Right lobe of liver (tissue), 6 donors: Measurements from ENCODE around the gene APLP2. TPM values are rescaled to one million over a fixed set of nuclear protein-coding genes. Genes with fewer than 3 reads are reported as not detected.

Source experiments
- ATAC-seq, 4 donors: fragments of 200-7000 bp; cut with Tn5 transposase; one replicate each; pipeline ENCODE4 v1.9.1; 2020; ENCODE audit warnings: mild to moderate bottlenecking in 4 of 4, moderate library complexity in 4 of 4
- DNase-seq, 3 donors: peaks; one replicate each; pipeline ENCODE4 v3.0.0-alpha.2; 2020
- H3K27ac ChIP-seq, 3 donors: fragments of 200-600 bp; one replicate each; pipeline ENCODE4 v1.8.0; 2022
- H3K27me3 ChIP-seq, 2 donors: fragments of 200-600 bp; one replicate each; pipeline ENCODE4 v1.8.0; 2022
- H3K36me3 ChIP-seq, 4 donors: fragments of 200-600 bp; sonication (generic) in 1 of 4; one replicate each; pipeline versions ENCODE4 v1.5.1 to v1.8.0; 2017 to 2022; ENCODE audit warnings: control low read depth in 1 of 4
- H3K4me1 ChIP-seq, 4 donors: fragments of 200-600 bp; sonication (generic) in 1 of 4; one replicate each; pipeline versions ENCODE4 v1.5.1 to v1.8.0; 2017 to 2022; ENCODE audit warnings: control low read depth in 1 of 4
- H3K4me3 ChIP-seq, 3 donors: fragments of 200-600 bp; one replicate each; pipeline ENCODE4 v1.8.0; 2022
- H3K9me3 ChIP-seq, 4 donors: fragments of 200-600 bp; sonication (generic) in 1 of 4; one replicate each; pipeline versions ENCODE4 v1.5.1 to v1.8.0; 2017 to 2022; ENCODE audit warnings: control low read depth in 1 of 4
- CTCF ChIP-seq, 4 donors: fragments of 200-600 bp in 3 of 4; fragments of 450-650 bp in 1 of 4; IDR thresholded peaks; one replicate each; pipeline versions ENCODE4 v1.5.1 to v1.8.0; 2016 to 2022; ENCODE audit warnings: antibody characterized with exemption in 4 of 4, mild to moderate bottlenecking in 2 of 4
- POLR2A ChIP-seq: fragments of 450-650 bp; IDR thresholded peaks from one replicate; pipeline ENCODE4 v1.6.1; 2017; ENCODE audit warnings: antibody characterized with exemption, mild to moderate bottlenecking
- WGBS: methylation state at CpG from one replicate; pipeline ENCODE4 v1.1.6; 2018; ENCODE audit warnings: low coverage, low lambda C conversion rate; ENCODE audit not compliant: insufficient coverage; ENCODE audit errors: missing lambda C conversion rate; 5-methylcytosine and 5-hydroxymethylcytosine counted together
- intact Hi-C, 2 donors: fragments of 100-400 bp; cut with DNase I; formaldehyde crosslinking; loops; one replicate each; pipeline versions ENCODE4 v1.11.2 to v1.14.1; 2022
- total RNA-seq, 6 experiments: library from RNA; depleted of rRNA in 2 of 6; stranded (reverse); fragments of >200 nt in 2 of 6; fragmentation: NEBNext Ultra II Directional in 3 of 6; extraction: Animal tissue kit (Norgen Biotek cat#: 25700) in 3 of 6; gene quantifications; one replicate each; pipeline versions ENCODE4 v1.1.0 to v1.2.4, GENCODE V29; 2016 to 2023
- donor health status: DM: no; HTN: yes; CAD: no.
- donor health status: DM: no; HTN: no; CAD: no.
- donor health status: DM: no; HTN: no; CAD: no.
- donor health status: DM: no; HTN: yes; CAD: no.
- donor health status: DM: no; HTN: yes; CAD: no.

The APLP2 gene
- total RNA-seq, 6 experiments from 2014 or later: 184 to 255 (median 252) TPM

- Histone ChIP-seq H3K36me3 (no peaks in the 10 kb centered on the region), H3K4me1 (peaks cover 0 to 13% (median 5%) of the 10 kb centered on the region in 4 donors), H3K27ac (no peak overlapping the region), H3K4me3 (no peak overlapping the region), H3K27me3 (no peaks in the 10 kb centered on the region), H3K9me3 (no peaks in the 10 kb centered on the region)
- WGBS: no CpG with 5 or more reads among the region's 14 CpGs
- intact Hi-C loops: no loop called here
- no peak for TF ChIP-seq CTCF (IDR thresholded peaks at IDR 0.05)
- TF ChIP-seq POLR2A: no peak
- no peak for DNase-seq
- ATAC-seq: no peak
Measured at GRCh38 chr11:130188047-130188446, 118.4 kb downstream of the APLP2 start.

- Histone ChIP-seq H3K9me3 (no peaks in the 10 kb centered on the region), H3K4me1 (peaks cover 0 to 16% (median 5%) of the 10 kb centered on the region in 4 donors), H3K36me3 (no peaks in the 10 kb centered on the region), H3K4me3 (no peak overlapping the region), H3K27me3 (no peaks in the 10 kb centered on the region), H3K27ac (no peak overlapping the region)
- peak in 3 of 4 donors; percentile 6 to 13 (median 10) for ATAC-seq
- TF ChIP-seq POLR2A (no peak), CTCF (IDR thresholded peaks at IDR 0.05) (no peak)
- DNase-seq: no peak
- intact Hi-C loops: no loop called here
- 84% methylated on average over 12 of the region's 19 CpGs for WGBS
Measured at GRCh38 chr11:130188585-130189347, 119.1 kb downstream of the APLP2 start.

GRCh38 chr11:130189492-130190210 lies 120.0 kb downstream of the APLP2 start:
- peaks cover 0 to 16% (median 5%) of the 10 kb centered on the region in 4 donors for H3K4me1 ChIP-seq

GRCh38 chr11:130190371-130190881 lies 120.7 kb downstream of the APLP2 start:
- TF ChIP-seq CTCF (IDR thresholded peaks at IDR 0.05) (no peak), POLR2A (no peak)
- Histone ChIP-seq H3K9me3 (no peaks in the 10 kb centered on the region), H3K4me3 (no peak overlapping the region), H3K27me3 (no peaks in the 10 kb centered on the region), H3K36me3 (no peaks in the 10 kb centered on the region), H3K27ac (no peak overlapping the region), H3K4me1 (peaks cover 0 to 16% (median 5%) of the 10 kb centered on the region in 4 donors)
- intact Hi-C loops: no loop called here
- DNase-seq: no peak
- ATAC-seq: no peak
- WGBS: 74% methylated on average over 3 of the region's 29 CpGs

More at GRCh38 chr11:130189492-130190210, 120.0 kb downstream of the APLP2 start:
- Histone ChIP-seq H3K27ac (no peak overlapping the region), H3K4me3 (no peak overlapping the region), H3K27me3 (no peaks in the 10 kb centered on the region), H3K9me3 (no peaks in the 10 kb centered on the region), H3K36me3 (no peaks in the 10 kb centered on the region)
- intact Hi-C loops: no loop called here
- ATAC-seq: peak in 2 of 4 donors; percentile 11 to 13
- WGBS: 76% methylated on average over 3 of the region's 32 CpGs
- TF ChIP-seq POLR2A (no peak), CTCF (IDR thresholded peaks at IDR 0.05) (no peak)
- no peak for DNase-seq
